ENCODE results near the gene KRTAP10-5. TPM values are rescaled to one million over a fixed set of nuclear protein-coding genes. Genes with fewer than 3 reads are reported as not detected.

KRTAP10-5 gene
- total RNA-seq, 2 donors from 2014 or later = not detected

Other genes with a start within 250 kb of the KRTAP10-5 start
- gene CFAP410, start 241.2 kb downstream of the KRTAP10-5 start, total RNA-seq = 10 to 100 TPM; 48.0 to 54.2 TPM
- gene TRPM2, start 227.0 kb downstream of the KRTAP10-5 start, total RNA-seq = 10 to 100 TPM in 1 of 2 donors, 1 to 10 TPM in 1; 2.7 to 26.1 TPM
- gene LRRC3, start 125.1 kb downstream of the KRTAP10-5 start, total RNA-seq = 1 to 10 TPM in 1 of 2 donors, under 1 TPM in 1; 0.85 to 1.0 TPM
- not detected for gene KRTAP10-1, start 40.4 kb downstream of the KRTAP10-5 start, total RNA-seq
- gene KRTAP10-2, start 29.1 kb downstream of the KRTAP10-5 start, total RNA-seq = not detected
- not detected for gene KRTAP10-3, start 21.8 kb downstream of the KRTAP10-5 start, total RNA-seq
- gene KRTAP10-4, start 6.9 kb downstream of the KRTAP10-5 start, total RNA-seq = not detected
- gene KRTAP10-6, start 11.9 kb upstream of the KRTAP10-5 start, total RNA-seq = not detected
- not detected for gene KRTAP10-7, start 20.0 kb upstream of the KRTAP10-5 start, total RNA-seq
- gene KRTAP10-8, start 31.5 kb upstream of the KRTAP10-5 start, total RNA-seq = not detected
- gene KRTAP10-9, start 46.5 kb upstream of the KRTAP10-5 start, total RNA-seq = not detected
- gene KRTAP10-10, start 56.8 kb upstream of the KRTAP10-5 start, total RNA-seq = not detected
- gene KRTAP10-11, start 65.8 kb upstream of the KRTAP10-5 start, total RNA-seq = not detected
- gene KRTAP12-4, start 74.1 kb upstream of the KRTAP10-5 start, total RNA-seq = not detected
- gene KRTAP12-3, start 77.3 kb upstream of the KRTAP10-5 start, total RNA-seq = not detected
- gene KRTAP12-2, start 86.3 kb upstream of the KRTAP10-5 start, total RNA-seq = not detected
- gene KRTAP12-1, start 101.6 kb upstream of the KRTAP10-5 start, total RNA-seq = not detected
- not detected for gene KRTAP10-12, start 116.6 kb upstream of the KRTAP10-5 start, total RNA-seq
- gene TSPEAR, start 131.0 kb upstream of the KRTAP10-5 start, total RNA-seq = not detected
- gene UBE2G2, start 221.2 kb upstream of the KRTAP10-5 start, total RNA-seq = 100 to 1,000 TPM; 124 TPM
- gene SUMO3, start 237.5 kb upstream of the KRTAP10-5 start, total RNA-seq = 10 to 100 TPM; 62.1 to 73.4 TPM